IMR-90 (cell line): ENCODE results near the gene BRAT1. TPM values are rescaled to one million over a fixed set of nuclear protein-coding genes. Genes with fewer than 3 reads are reported as not detected.

Experiments used
- ATAC-seq: fragments of 200-7000 bp; cut with Tn5 transposase; 2 replicates; pipeline ENCODE4 v1.9.1; 2020; ENCODE audit warnings: low read depth, mild to moderate bottlenecking, moderate library complexity
- BruUV-seq: library from RNA; stranded (reverse); fragments of 400-500 nt; replicated peaks from 2 replicates; lab custom pipeline; 2021; lab: Mats Ljungman, UMichigan
- CTCF ChIA-PET: fragments of 300-600 bp; formaldehyde crosslinking; extraction: SDS; loops from one replicate; lab custom pipeline; 2021; ENCODE audit warnings: antibody characterized with exemption; lab: Yijun Ruan, JAX
- POLR2A ChIA-PET: fragments of 300-600 bp; sonication (Branson Sonifier 250); formaldehyde crosslinking; loops from one replicate; lab custom pipeline; 2022; ENCODE audit warnings: antibody characterized with exemption; ENCODE audit not compliant: unreplicated experiment; lab: Charles Lee
- DNase-seq: peaks from one replicate; pipeline ENCODE4 v3.0.0; 2013
- H2AFZ ChIP-seq: replicated peaks from 2 replicates; pipeline ENCODE3; 2013; ENCODE audit warnings: low read length, mild to moderate bottlenecking; ENCODE audit not compliant: poor library complexity
- H2AK5ac ChIP-seq: 2 replicates; pipeline ENCODE4 v1.6.1; 2013; ENCODE audit warnings: low read depth, low read length, inconsistent platforms
- H2AK9ac ChIP-seq: replicated peaks from 2 replicates; pipeline ENCODE3; 2013; ENCODE audit warnings: mild to moderate bottlenecking, low read depth, low read length, moderate library complexity; ENCODE audit not compliant: poor library complexity
- H2BK120ac ChIP-seq: 2 replicates; pipeline ENCODE4 v1.6.1; 2013; ENCODE audit warnings: low read depth, low read length, inconsistent platforms
- H2BK15ac ChIP-seq: 3 replicates; pipeline ENCODE4 v1.6.1; 2013; ENCODE audit warnings: low read depth, low read length, inconsistent platforms
- H2BK20ac ChIP-seq: 2 replicates; pipeline ENCODE4 v1.6.1; 2013; ENCODE audit warnings: low read depth, mild to moderate bottlenecking, inconsistent platforms, low read length, moderate library complexity
- H2BK5ac ChIP-seq: 2 replicates; pipeline ENCODE4 v1.6.1; 2013; ENCODE audit warnings: mild to moderate bottlenecking, low read depth, low read length, inconsistent platforms; ENCODE audit not compliant: poor library complexity, severe bottlenecking
- H3K14ac ChIP-seq: replicated peaks from 2 replicates; pipeline ENCODE4 v1.6.1; 2013; ENCODE audit warnings: low read depth, low read length, inconsistent platforms
- H3K18ac ChIP-seq: 2 replicates; pipeline ENCODE4 v1.6.1; 2013; ENCODE audit warnings: low read depth, low read length, control low read depth
- H3K23ac ChIP-seq: 2 replicates; pipeline ENCODE4 v1.6.1; 2013; ENCODE audit warnings: low read depth, low read length, inconsistent platforms
- H3K27ac ChIP-seq: 2 replicates; pipeline ENCODE4 v1.5.1; 2013; ENCODE audit warnings: mild to moderate bottlenecking, control low read depth, low read length; ENCODE audit not compliant: insufficient read depth
- H3K27me3 ChIP-seq: 2 replicates; pipeline ENCODE4 v1.6.1; 2013; ENCODE audit warnings: low read length; ENCODE audit not compliant: control insufficient read depth, insufficient read depth
- H3K36me3 ChIP-seq: 2 replicates; pipeline ENCODE4 v1.6.1; 2013; ENCODE audit warnings: low read length, mixed read lengths; ENCODE audit not compliant: control insufficient read depth, insufficient read depth
- H3K4ac ChIP-seq: 2 replicates; pipeline ENCODE4 v1.6.1; 2013; ENCODE audit warnings: low read depth, low read length, inconsistent platforms
- H3K4me1 ChIP-seq: 2 replicates; pipeline ENCODE4 v1.6.1; 2013; ENCODE audit warnings: low read length, mixed read lengths; ENCODE audit not compliant: control insufficient read depth, insufficient read depth
- H3K4me2 ChIP-seq: 2 replicates; pipeline ENCODE4 v1.6.1; 2013; ENCODE audit warnings: low read depth, mild to moderate bottlenecking, control low read depth, low read length, moderate library complexity
- H3K4me3 ChIP-seq: 2 replicates; pipeline ENCODE4 v1.5.1; 2013; ENCODE audit warnings: low read depth, mild to moderate bottlenecking, control low read depth, low read length, moderate library complexity; ENCODE audit not compliant: insufficient read depth
- H3K56ac ChIP-seq: 2 replicates; pipeline ENCODE4 v1.6.1; 2013; ENCODE audit warnings: low read length, inconsistent platforms; ENCODE audit not compliant: insufficient read depth; ENCODE audit errors: extremely low read depth
- H3K79me1 ChIP-seq, 2 experiments: 2 replicates each; pipeline ENCODE4 v1.6.1; 2013; ENCODE audit warnings: low read length in 2 of 2, inconsistent platforms in 1 of 2, low read depth in 1 of 2
- H3K9ac ChIP-seq: 2 replicates; pipeline ENCODE4 v1.6.1; 2013; ENCODE audit warnings: low read depth, low read length, control low read depth
- H3K9me1 ChIP-seq: 2 replicates; pipeline ENCODE4 v1.6.1; 2013; ENCODE audit warnings: low read length, inconsistent platforms; ENCODE audit not compliant: insufficient read depth
- H3K9me3 ChIP-seq: 2 replicates; pipeline ENCODE4 v1.6.1; 2013; ENCODE audit warnings: low read length; ENCODE audit not compliant: control insufficient read depth, insufficient read depth
- H4K20me1 ChIP-seq: 2 replicates; pipeline ENCODE4 v1.6.1; 2013; ENCODE audit warnings: low read length, inconsistent platforms; ENCODE audit not compliant: insufficient read depth
- H4K5ac ChIP-seq: 2 replicates; pipeline ENCODE4 v1.6.1; 2013; ENCODE audit warnings: mild to moderate bottlenecking, low read depth, low read length, control low read depth
- H4K8ac ChIP-seq, 2 experiments: 2 replicates each; pipeline ENCODE4 v1.6.1; 2013; ENCODE audit warnings: low read depth in 2 of 2, low read length in 2 of 2, control low read depth in 1 of 2, inconsistent platforms in 1 of 2
- H4K91ac ChIP-seq: 2 replicates; pipeline ENCODE4 v1.6.1; 2013; ENCODE audit warnings: low read depth, low read length, inconsistent platforms; ENCODE audit not compliant: insufficient read depth
- CHD1 ChIP-seq: IDR thresholded peaks from 2 replicates; pipeline ENCODE4 v1.6.1; 2012; ENCODE audit warnings: low read depth, low read length, improper control_type of control experiment
- MAZ ChIP-seq: IDR thresholded peaks from 2 replicates; pipeline ENCODE4 v1.6.1; 2012; ENCODE audit warnings: low read depth, mild to moderate bottlenecking, low read length, improper control_type of control experiment, moderate library complexity, borderline replicate concordance
- RAD21 ChIP-seq: IDR thresholded peaks from 2 replicates; pipeline ENCODE4 v1.6.1; 2012; ENCODE audit warnings: low read length, improper control_type of control experiment
- RCOR1 ChIP-seq: IDR thresholded peaks from 2 replicates; pipeline ENCODE4 v1.6.1; 2012; ENCODE audit warnings: mild to moderate bottlenecking, low read length, improper control_type of control experiment; ENCODE audit not compliant: insufficient replicate concordance
- RFX5 ChIP-seq: IDR thresholded peaks from 2 replicates; pipeline ENCODE4 v1.8.0; 2012; ENCODE audit warnings: low read depth, mild to moderate bottlenecking, low read length, moderate library complexity
- SMC3 ChIP-seq: fragments of 150-350 bp; IDR thresholded peaks from 2 replicates; pipeline ENCODE4 v1.6.1; 2016; ENCODE audit warnings: low read depth, mild to moderate bottlenecking, antibody characterized with exemption, low read length, moderate library complexity
- WGBS, 2 experiments: methylation state at CpG; one replicate each; pipeline versions ENCODE4 v1.1.5 to v1.1.7; 2013; ENCODE audit warnings: missing lambda C conversion rate in 2 of 2; ENCODE audit not compliant: insufficient read length in 1 of 2; ENCODE audit errors: extremely low coverage in 2 of 2; 5-methylcytosine and 5-hydroxymethylcytosine counted together
- dilution Hi-C: fragments of 300-500 bp; cut with HindIII; formaldehyde crosslinking; loops from one replicate; pipeline ENCODE4 v1.14.3; 2018; ENCODE audit warnings: low sequenced_read_pairs; ENCODE audit not compliant: unreplicated experiment
- in situ Hi-C: fragments of 300-500 bp; cut with MboI; formaldehyde crosslinking; loops from 3 replicates; pipeline ENCODE4 v1.14.3; 2019; ENCODE audit warnings: low sequenced_read_pairs, inconsistent platforms, mixed read lengths
- intact Hi-C: fragments of 100-400 bp; cut with micrococcal nuclease; formaldehyde crosslinking; loops from 2 replicates; pipeline ENCODE4 v1.10.0; 2022
- polyA plus RNA-seq, 3 experiments: library from polyadenylated mRNA; depleted of rRNA; stranded (reverse); fragments of >200 nt; gene quantifications; 2 replicates each; pipeline ENCODE4 v1.2.3, GENCODE V29; 2012; ENCODE audit warnings: low replicate concordance in 1 of 3
- total RNA-seq: library from RNA; depleted of rRNA; stranded (reverse); fragments of >200 nt; gene quantifications from 2 replicates; pipeline ENCODE4 v1.2.3, GENCODE V29; 2012
- TF ChIP-seq, protein P1 (sequence below): fragments of 150-350 bp; IDR thresholded peaks from 2 replicates; pipeline ENCODE4 v1.6.1; 2017; ENCODE audit warnings: mild to moderate bottlenecking, antibody characterized with exemption, low read length, low read depth
- TF ChIP-seq, protein P2 (sequence below): conservative IDR thresholded peaks from 2 replicates; pipeline ENCODE4 v1.5.1; 2012; ENCODE audit warnings: mild to moderate bottlenecking, low read depth, low read length, improper control_type of control experiment

Gene BRAT1
- total and polyA plus RNA-seq, 2 of the 4 experiments (the other 2 are of a cell fraction): 6.8 to 21.9 TPM

DNA sequence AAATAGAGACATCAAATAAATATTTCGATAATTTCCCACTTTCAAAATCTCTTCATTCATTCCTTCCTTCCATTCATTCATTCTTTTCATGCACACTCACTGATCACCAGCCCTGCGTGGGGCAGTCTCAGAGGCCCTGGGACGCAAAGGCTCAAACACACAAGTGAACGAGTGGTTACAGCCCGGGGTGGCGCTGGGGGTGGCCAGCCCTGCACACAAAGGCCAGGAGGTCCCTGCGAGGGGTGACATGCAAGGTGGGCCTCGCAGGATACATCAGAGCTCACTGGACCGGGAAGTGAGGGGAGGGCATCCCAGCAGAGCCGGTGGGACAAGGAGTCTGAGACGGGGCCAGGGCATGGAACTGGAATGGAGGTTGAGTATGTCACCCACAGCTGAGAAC, 46.6 kb upstream of the BRAT1 start:
- no peak overlapping the region for H3K14ac ChIP-seq
- POLR2A ChIA-PET: no interaction called here
- H3K9me3 ChIP-seq: no peaks in the 10 kb centered on the region
- H3K4me2 ChIP-seq: no peak overlapping the region
- dilution Hi-C loops (no loop called here), in situ Hi-C loops (no loop called here), intact Hi-C loops (no loop called here)
- H3K9ac ChIP-seq: no peak overlapping the region
- no peak overlapping the region for H2AFZ ChIP-seq
- no peaks in the 10 kb centered on the region for H4K20me1 ChIP-seq
- no peak overlapping the region for H3K4me3 ChIP-seq
- no peak overlapping the region for H2BK15ac ChIP-seq
- no peaks in the 10 kb centered on the region for H3K79me1 ChIP-seq
- no TSS peak for BruUV-seq
- no peak overlapping the region for H2BK5ac ChIP-seq
- peaks cover 21% of the 10 kb centered on the region for H3K36me3 ChIP-seq
- no peak overlapping the region for H4K8ac ChIP-seq
- no peak overlapping the region for H3K18ac ChIP-seq
- 84 to 100% methylated on average over 1 to 8 of the region's 11 CpGs for WGBS, 2 experiments
- no peak overlapping the region for H4K91ac ChIP-seq
- no peak for ATAC-seq
- H2AK9ac ChIP-seq: no peak overlapping the region
- no peak overlapping the region for H3K4ac ChIP-seq
- H3K23ac ChIP-seq: no peak overlapping the region
- no peak overlapping the region for H3K56ac ChIP-seq
- CTCF ChIA-PET: interaction anchor here (1.4 kb wide), 1 partner anchor 133 kb away, joined by 3 read pairs; no protein-coding TSS in a partner anchor
- H3K9me1 ChIP-seq: no peaks in the 10 kb centered on the region
- H2BK20ac ChIP-seq: no peak overlapping the region
- TF ChIP-seq RCOR1 (no peak), MAZ (no peak), CHD1 (no peak), RFX5 (no peak), SMC3 (no peak), RAD21 (no peak)
- TF ChIP-seq, protein P1, sequence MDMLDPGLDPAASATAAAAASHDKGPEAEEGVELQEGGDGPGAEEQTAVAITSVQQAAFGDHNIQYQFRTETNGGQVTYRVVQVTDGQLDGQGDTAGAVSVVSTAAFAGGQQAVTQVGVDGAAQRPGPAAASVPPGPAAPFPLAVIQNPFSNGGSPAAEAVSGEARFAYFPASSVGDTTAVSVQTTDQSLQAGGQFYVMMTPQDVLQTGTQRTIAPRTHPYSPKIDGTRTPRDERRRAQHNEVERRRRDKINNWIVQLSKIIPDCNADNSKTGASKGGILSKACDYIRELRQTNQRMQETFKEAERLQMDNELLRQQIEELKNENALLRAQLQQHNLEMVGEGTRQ: no peak
- TF ChIP-seq, protein P2, sequence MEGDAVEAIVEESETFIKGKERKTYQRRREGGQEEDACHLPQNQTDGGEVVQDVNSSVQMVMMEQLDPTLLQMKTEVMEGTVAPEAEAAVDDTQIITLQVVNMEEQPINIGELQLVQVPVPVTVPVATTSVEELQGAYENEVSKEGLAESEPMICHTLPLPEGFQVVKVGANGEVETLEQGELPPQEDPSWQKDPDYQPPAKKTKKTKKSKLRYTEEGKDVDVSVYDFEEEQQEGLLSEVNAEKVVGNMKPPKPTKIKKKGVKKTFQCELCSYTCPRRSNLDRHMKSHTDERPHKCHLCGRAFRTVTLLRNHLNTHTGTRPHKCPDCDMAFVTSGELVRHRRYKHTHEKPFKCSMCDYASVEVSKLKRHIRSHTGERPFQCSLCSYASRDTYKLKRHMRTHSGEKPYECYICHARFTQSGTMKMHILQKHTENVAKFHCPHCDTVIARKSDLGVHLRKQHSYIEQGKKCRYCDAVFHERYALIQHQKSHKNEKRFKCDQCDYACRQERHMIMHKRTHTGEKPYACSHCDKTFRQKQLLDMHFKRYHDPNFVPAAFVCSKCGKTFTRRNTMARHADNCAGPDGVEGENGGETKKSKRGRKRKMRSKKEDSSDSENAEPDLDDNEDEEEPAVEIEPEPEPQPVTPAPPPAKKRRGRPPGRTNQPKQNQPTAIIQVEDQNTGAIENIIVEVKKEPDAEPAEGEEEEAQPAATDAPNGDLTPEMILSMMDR: no peak
- no peaks in the 10 kb centered on the region for H3K4me1 ChIP-seq
- no peak overlapping the region for H4K5ac ChIP-seq
- no peaks in the 10 kb centered on the region for H3K27me3 ChIP-seq
- H3K27ac ChIP-seq: no peak overlapping the region
- DNase-seq: no peak
- H2AK5ac ChIP-seq: no peak overlapping the region
- H2BK120ac ChIP-seq: no peak overlapping the region
